Measurements from ENCODE around the gene NSMCE3.

GRCh38 chr15:29283381-29283780 lies 13.8 kb upstream of the NSMCE3 start:
- TF ChIP-seq ARNTL (CRISPR knock-in tag; IDR thresholded peaks at IDR 0.05; ENCODE audit: borderline replicate concordance, low read depth) (no peak), ZFP3 (CRISPR knock-in tag; IDR thresholded peaks at IDR 0.05) (no peak), OSR1 (CRISPR knock-in tag; IDR thresholded peaks at IDR 0.05) (no peak), RARB (CRISPR knock-in tag; IDR thresholded peaks at IDR 0.05) (no peak), PATZ1 (CRISPR knock-in tag; IDR thresholded peaks at IDR 0.05; ENCODE audit: borderline replicate concordance) (no peak), ISL1 (CRISPR knock-in tag; IDR thresholded peaks at IDR 0.05) (no peak), CREB5 (CRISPR knock-in tag; IDR thresholded peaks at IDR 0.05; ENCODE audit: low read depth) (no peak), ZNF565 (CRISPR knock-in tag; conservative IDR thresholded peaks at IDR 0.05; ENCODE audit: low read depth) (no peak)

Measured in SK-N-SH treated with all-trans-retinoic acid at 6 μM for 48 hours (cell line).